ENCODE results near the gene TP53.

The TP53 gene

DNA sequence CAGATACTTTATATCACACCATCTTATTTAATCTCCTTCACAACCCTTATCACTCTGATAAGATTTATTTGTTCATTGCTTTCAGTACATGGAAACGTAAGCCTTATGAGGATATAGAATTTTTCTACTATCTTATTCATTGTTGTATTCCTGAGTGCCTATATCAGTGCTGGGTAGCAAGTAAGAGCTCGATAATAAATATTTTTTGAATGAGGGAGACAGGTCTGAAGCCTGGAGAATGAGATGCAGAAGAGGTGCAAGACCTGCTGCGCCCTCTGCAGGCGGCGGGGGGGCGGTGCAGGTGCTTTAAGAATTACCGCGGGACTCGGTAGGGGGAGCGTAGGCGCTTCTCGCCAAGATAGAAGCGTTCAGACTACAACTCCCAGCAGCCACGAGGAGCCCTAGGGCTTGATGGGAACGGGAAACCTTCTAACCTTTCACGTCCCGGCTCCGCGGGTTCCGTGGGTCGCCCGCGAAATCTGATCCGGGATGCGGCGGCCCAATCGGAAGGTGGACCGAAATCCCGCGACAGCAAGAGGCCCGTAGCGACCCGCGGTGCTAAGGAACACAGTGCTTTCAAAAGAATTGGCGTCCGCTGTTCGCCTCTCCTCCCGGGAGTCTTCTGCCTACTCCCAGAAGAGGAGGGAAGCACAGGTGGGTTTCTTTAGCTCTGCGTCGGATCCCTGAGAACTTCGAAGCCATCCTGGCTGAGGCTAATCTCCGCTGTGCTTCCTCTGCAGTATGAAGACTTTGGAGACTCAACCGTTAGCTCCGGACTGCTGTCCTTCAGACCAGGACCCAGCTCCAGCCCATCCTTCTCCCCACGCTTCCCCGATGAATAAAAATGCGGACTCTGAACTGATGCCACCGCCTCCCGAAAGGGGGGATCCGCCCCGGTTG is 868 bp upstream of the TP53 start, which contains the start of gene WRAP53:
TSS of gene WRAP53 (plus strand) at position 570 of the 900 bp plus-strand sequence. CDS start at position 742, 172 bp downstream.
- peak; percentile 69 to 88 for DNase-seq (ENCODE audit: low read depth in 1 of 2, low spot score in 1 of 2)
- peak; percentile 55 for TF ChIP-seq CTCF (IDR thresholded peaks at IDR 0.05; ENCODE audit: insufficient read depth, low read length)
- TF ChIP-seq, protein P1, sequence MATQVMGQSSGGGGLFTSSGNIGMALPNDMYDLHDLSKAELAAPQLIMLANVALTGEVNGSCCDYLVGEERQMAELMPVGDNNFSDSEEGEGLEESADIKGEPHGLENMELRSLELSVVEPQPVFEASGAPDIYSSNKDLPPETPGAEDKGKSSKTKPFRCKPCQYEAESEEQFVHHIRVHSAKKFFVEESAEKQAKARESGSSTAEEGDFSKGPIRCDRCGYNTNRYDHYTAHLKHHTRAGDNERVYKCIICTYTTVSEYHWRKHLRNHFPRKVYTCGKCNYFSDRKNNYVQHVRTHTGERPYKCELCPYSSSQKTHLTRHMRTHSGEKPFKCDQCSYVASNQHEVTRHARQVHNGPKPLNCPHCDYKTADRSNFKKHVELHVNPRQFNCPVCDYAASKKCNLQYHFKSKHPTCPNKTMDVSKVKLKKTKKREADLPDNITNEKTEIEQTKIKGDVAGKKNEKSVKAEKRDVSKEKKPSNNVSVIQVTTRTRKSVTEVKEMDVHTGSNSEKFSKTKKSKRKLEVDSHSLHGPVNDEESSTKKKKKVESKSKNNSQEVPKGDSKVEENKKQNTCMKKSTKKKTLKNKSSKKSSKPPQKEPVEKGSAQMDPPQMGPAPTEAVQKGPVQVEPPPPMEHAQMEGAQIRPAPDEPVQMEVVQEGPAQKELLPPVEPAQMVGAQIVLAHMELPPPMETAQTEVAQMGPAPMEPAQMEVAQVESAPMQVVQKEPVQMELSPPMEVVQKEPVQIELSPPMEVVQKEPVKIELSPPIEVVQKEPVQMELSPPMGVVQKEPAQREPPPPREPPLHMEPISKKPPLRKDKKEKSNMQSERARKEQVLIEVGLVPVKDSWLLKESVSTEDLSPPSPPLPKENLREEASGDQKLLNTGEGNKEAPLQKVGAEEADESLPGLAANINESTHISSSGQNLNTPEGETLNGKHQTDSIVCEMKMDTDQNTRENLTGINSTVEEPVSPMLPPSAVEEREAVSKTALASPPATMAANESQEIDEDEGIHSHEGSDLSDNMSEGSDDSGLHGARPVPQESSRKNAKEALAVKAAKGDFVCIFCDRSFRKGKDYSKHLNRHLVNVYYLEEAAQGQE (IDR thresholded peaks at IDR 0.05; ENCODE audit: insufficient replicate concordance, low read depth) = no peak
- Histone ChIP-seq H3K4me3 (replicated peaks; ENCODE audit: insufficient read depth, low read length) (peak within 1 kb of the TSS; percentile 73), H3K27ac (replicated peaks) (peak within 1 kb of the TSS; percentile 96), H3K27me3 (ENCODE audit: insufficient read depth, poor library complexity, severe bottlenecking) (no peaks in the 10 kb centered on the region)

GRCh38 chr17:7686222-7687071 is 843 bp downstream of the TP53 start:
- peak overlapping the region; percentile 96 for H3K27ac ChIP-seq (replicated peaks)
- TF ChIP-seq POLR2AphosphoS5 (IDR thresholded peaks at IDR 0.05; ENCODE audit: low read depth) = peak; percentile 69; the same call in 1 of the 2 replicates
- no peak for TF ChIP-seq GABPA (IDR thresholded peaks at IDR 0.05; ENCODE audit: low read depth)
- peak in 1 of 2 experiments; percentile 68 for DNase-seq (ENCODE audit: low read depth in 1 of 2, low spot score in 1 of 2)
- no peaks in the 10 kb centered on the region for H3K27me3 ChIP-seq (ENCODE audit: insufficient read depth, poor library complexity, severe bottlenecking)
- peak overlapping the region; percentile 73 for H3K4me3 ChIP-seq (replicated peaks; ENCODE audit: insufficient read depth, low read length)

DNA sequence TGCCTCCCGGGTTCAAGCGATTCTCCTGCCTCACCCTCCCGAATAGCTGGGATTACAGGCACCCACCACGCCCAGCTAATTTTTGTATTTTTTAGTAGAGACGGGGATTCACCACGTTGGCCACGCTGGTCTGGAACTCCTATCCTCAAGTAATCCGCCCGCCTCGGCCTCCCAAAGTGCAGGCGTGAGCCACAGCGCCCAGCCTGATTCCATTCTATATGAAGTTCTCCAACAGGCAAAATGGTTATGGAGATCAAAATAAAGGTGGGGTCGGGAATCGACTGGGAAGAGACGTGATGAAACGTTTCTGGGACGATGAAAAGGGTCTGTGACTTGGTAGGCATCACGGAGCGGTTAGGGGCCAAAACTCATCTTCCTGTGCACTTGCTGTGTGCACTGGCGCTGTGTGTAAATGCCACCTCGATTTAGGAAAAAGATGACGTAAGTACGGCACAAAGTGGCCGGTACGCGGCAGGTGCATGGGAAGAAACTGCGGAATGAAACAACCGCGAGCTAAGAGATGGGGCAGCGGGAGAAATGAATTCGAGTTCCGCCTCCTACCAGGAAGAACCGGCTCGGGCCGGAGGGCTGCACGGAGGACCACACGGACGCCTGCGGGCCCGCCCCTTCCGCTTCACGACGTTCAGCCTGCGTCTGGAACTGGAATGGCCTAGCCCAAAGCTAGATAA is 1.6 kb downstream of the TP53 start:
- H3K27me3 ChIP-seq (ENCODE audit: insufficient read depth, poor library complexity, severe bottlenecking) = no peaks in the 10 kb centered on the region
- H3K27ac ChIP-seq (replicated peaks) = peak overlapping the region; percentile 96
- TF ChIP-seq GABPA (IDR thresholded peaks at IDR 0.05; ENCODE audit: low read depth) (peak; percentile 66), CTCF (IDR thresholded peaks at IDR 0.05; ENCODE audit: insufficient read depth, low read length) (no peak), POLR2AphosphoS5 (IDR thresholded peaks at IDR 0.05; ENCODE audit: low read depth) (no peak; the same call in none of the 2 replicates)
- TF ChIP-seq, protein P1 (IDR thresholded peaks at IDR 0.05; ENCODE audit: insufficient replicate concordance, low read depth) = no peak
- H3K4me3 ChIP-seq (replicated peaks; ENCODE audit: insufficient read depth, low read length) = peak overlapping the region; percentile 73
- DNase-seq (ENCODE audit: low read depth in 1 of 2, low spot score in 1 of 2) = peak; percentile 79 to 84
